HUDEP-2 (cell line): ENCODE results near the gene MAT2A.
"Not testable (repeated sequence)": the region's sequence is repeated elsewhere in the genome, so short reads cannot be mapped to it uniquely, and the experiment has no call there.

Experiments used
- DNase-seq, 76 experiments: peaks; one replicate each; lab custom pipeline; 2025; ENCODE audit not compliant: unreplicated experiment in 76 of 76; lab: John Stamatoyannopoulos, UW

Gene MAT2A

GRCh38 chr2:85523903-85524335 lies 15.0 kb upstream of the MAT2A start:
- DNase-seq: no peak

- DNase-seq: peak in 31 of 76 experiments; percentile 9 to 61 (median 31)
Measured at GRCh38 chr2:85524336-85524908, 14.5 kb upstream of the MAT2A start.

- no peak for DNase-seq
Measured at GRCh38 chr2:85525029-85525428, 13.9 kb upstream of the MAT2A start.

- DNase-seq: no peak
Measured at GRCh38 chr2:85525567-85525966, 13.4 kb upstream of the MAT2A start.

- no peak for DNase-seq
Measured at GRCh38 chr2:85527787-85528186, 11.2 kb upstream of the MAT2A start.

- no peak for DNase-seq
Measured at GRCh38 chr2:85528355-85528754, 10.6 kb upstream of the MAT2A start.

GRCh38 chr2:85529809-85530208 lies 9.2 kb upstream of the MAT2A start:
- DNase-seq: no peak

GRCh38 chr2:85531589-85531988 lies 7.4 kb upstream of the MAT2A start:
- DNase-seq: no peak

- DNase-seq: peak in 37 of 76 experiments; percentile 6 to 64 (median 22)
Measured at GRCh38 chr2:85534099-85534498, 4.9 kb upstream of the MAT2A start.

- no peak for DNase-seq
Measured at GRCh38 chr2:85534881-85535280, 4.1 kb upstream of the MAT2A start.

- no peak for DNase-seq
Measured at GRCh38 chr2:85536479-85536878, 2.5 kb upstream of the MAT2A start.

- DNase-seq: peak in 45 of 76 experiments; percentile 11 to 66 (median 38)
Measured at GRCh38 chr2:85537600-85538506, 1.1 kb upstream of the MAT2A start.

- DNase-seq: peak in 63 of 76 experiments; percentile 8 to 69 (median 48)
Measured at GRCh38 chr2:85539361-85540132, 579 bp downstream of the MAT2A start.

GRCh38 chr2:85540133-85540648 lies 1.2 kb downstream of the MAT2A start:
- peak in 4 of 76 experiments; percentile 7 to 55 (median 50) for DNase-seq

GRCh38 chr2:85541262-85541661 lies 2.3 kb downstream of the MAT2A start:
- DNase-seq: no peak

- DNase-seq: peak in 12 of 76 experiments; percentile 7 to 49 (median 18)
Measured at GRCh38 chr2:85541753-85542457, 2.9 kb downstream of the MAT2A start.

- no peak for DNase-seq
Measured at GRCh38 chr2:85542777-85543176, 3.8 kb downstream of the MAT2A start.

GRCh38 chr2:85544254-85544691 lies 5.3 kb downstream of the MAT2A start:
- DNase-seq: not testable (repeated sequence)

- peak in 1 of 76 experiments; percentile 3 for DNase-seq
Measured at GRCh38 chr2:85544915-85545779, 6.2 kb downstream of the MAT2A start.
